ENCODE data around the gene NOC2L.

NOC2L gene

GRCh38 chr1:916173-917075, 42.6 kb downstream of the NOC2L start:
- Histone ChIP-seq H3K4me1 (ENCODE audit: control insufficient read depth, insufficient read depth, low read length) (peaks cover 41% of the 10 kb centered on the region), H3K9me3 (ENCODE audit: control insufficient read depth, low read length) (no peaks in the 10 kb centered on the region), H3K36me3 (ENCODE audit: control insufficient read depth, insufficient read depth, low read length) (no peaks in the 10 kb centered on the region), H3K27me3 (ENCODE audit: control insufficient read depth, insufficient read depth, low read length) (peaks cover 93% of the 10 kb centered on the region), H3K4me3 (ENCODE audit: low read length) (no peak overlapping the region), H3K9ac (ENCODE audit: low read length) (peak overlapping the region; percentile 17)

GRCh38 chr1:915295-916172, 43.5 kb downstream of the NOC2L start:
- Histone ChIP-seq H3K4me1 (ENCODE audit: control insufficient read depth, insufficient read depth, low read length) (peaks cover 41% of the 10 kb centered on the region), H3K27me3 (ENCODE audit: control insufficient read depth, insufficient read depth, low read length) (peaks cover 93% of the 10 kb centered on the region), H3K9ac (ENCODE audit: low read length) (peak overlapping the region; percentile 17), H3K4me3 (ENCODE audit: low read length) (no peak overlapping the region), H3K9me3 (ENCODE audit: control insufficient read depth, low read length) (no peaks in the 10 kb centered on the region), H3K36me3 (ENCODE audit: control insufficient read depth, insufficient read depth, low read length) (no peaks in the 10 kb centered on the region)

GRCh38 chr1:914891-915280, 44.2 kb downstream of the NOC2L start:
- peaks cover 92% of the 10 kb centered on the region for H3K27me3 ChIP-seq (ENCODE audit: control insufficient read depth, insufficient read depth, low read length)
- no peaks in the 10 kb centered on the region for H3K36me3 ChIP-seq (ENCODE audit: control insufficient read depth, insufficient read depth, low read length)
- no peak overlapping the region for H3K4me3 ChIP-seq (ENCODE audit: low read length)
- peaks cover 39% of the 10 kb centered on the region for H3K4me1 ChIP-seq (ENCODE audit: control insufficient read depth, insufficient read depth, low read length)
- H3K9ac ChIP-seq (ENCODE audit: low read length): no peak overlapping the region
- H3K9me3 ChIP-seq (ENCODE audit: control insufficient read depth, low read length): no peaks in the 10 kb centered on the region

- peaks cover 38% of the 10 kb centered on the region for H3K4me1 ChIP-seq (ENCODE audit: control insufficient read depth, insufficient read depth, low read length)
- no peaks in the 10 kb centered on the region for H3K36me3 ChIP-seq (ENCODE audit: control insufficient read depth, insufficient read depth, low read length)
- no peaks in the 10 kb centered on the region for H3K9me3 ChIP-seq (ENCODE audit: control insufficient read depth, low read length)
- peaks cover 86% of the 10 kb centered on the region for H3K27me3 ChIP-seq (ENCODE audit: control insufficient read depth, insufficient read depth, low read length)
- H3K9ac ChIP-seq (ENCODE audit: low read length): no peak overlapping the region
- no peak overlapping the region for H3K4me3 ChIP-seq (ENCODE audit: low read length)
Observed at GRCh38 chr1:914131-914890, 44.7 kb downstream of the NOC2L start.

- H3K9me3 ChIP-seq (ENCODE audit: control insufficient read depth, low read length): no peaks in the 10 kb centered on the region
- H3K4me1 ChIP-seq (ENCODE audit: control insufficient read depth, insufficient read depth, low read length): peaks cover 38% of the 10 kb centered on the region
- no peaks in the 10 kb centered on the region for H3K36me3 ChIP-seq (ENCODE audit: control insufficient read depth, insufficient read depth, low read length)
- H3K27me3 ChIP-seq (ENCODE audit: control insufficient read depth, insufficient read depth, low read length): peaks cover 79% of the 10 kb centered on the region
- no peak overlapping the region for H3K9ac ChIP-seq (ENCODE audit: low read length)
- H3K4me3 ChIP-seq (ENCODE audit: low read length): no peak overlapping the region
Observed at GRCh38 chr1:913491-914130, 45.4 kb downstream of the NOC2L start.

- H3K27me3 ChIP-seq (ENCODE audit: control insufficient read depth, insufficient read depth, low read length): peaks cover 74% of the 10 kb centered on the region
Observed at GRCh38 chr1:912740-913301, 46.2 kb downstream of the NOC2L start.

GRCh38 chr1:911875-912739, 46.9 kb downstream of the NOC2L start:
- no peak overlapping the region for H3K4me3 ChIP-seq (ENCODE audit: low read length)
- peaks cover 34% of the 10 kb centered on the region for H3K4me1 ChIP-seq (ENCODE audit: control insufficient read depth, insufficient read depth, low read length)
- H3K36me3 ChIP-seq (ENCODE audit: control insufficient read depth, insufficient read depth, low read length): no peaks in the 10 kb centered on the region
- peaks cover 71% of the 10 kb centered on the region for H3K27me3 ChIP-seq (ENCODE audit: control insufficient read depth, insufficient read depth, low read length)
- H3K9me3 ChIP-seq (ENCODE audit: control insufficient read depth, low read length): no peaks in the 10 kb centered on the region
- no peak overlapping the region for H3K9ac ChIP-seq (ENCODE audit: low read length)

More at GRCh38 chr1:912740-913301, 46.2 kb downstream of the NOC2L start:
- no peak overlapping the region for H3K4me3 ChIP-seq (ENCODE audit: low read length)
- H3K9ac ChIP-seq (ENCODE audit: low read length): no peak overlapping the region
- no peaks in the 10 kb centered on the region for H3K36me3 ChIP-seq (ENCODE audit: control insufficient read depth, insufficient read depth, low read length)
- peaks cover 38% of the 10 kb centered on the region for H3K4me1 ChIP-seq (ENCODE audit: control insufficient read depth, insufficient read depth, low read length)
- no peaks in the 10 kb centered on the region for H3K9me3 ChIP-seq (ENCODE audit: control insufficient read depth, low read length)

- Histone ChIP-seq H3K27me3 (ENCODE audit: control insufficient read depth, insufficient read depth, low read length) (peaks cover 70% of the 10 kb centered on the region), H3K9ac (ENCODE audit: low read length) (no peak overlapping the region), H3K9me3 (ENCODE audit: control insufficient read depth, low read length) (no peaks in the 10 kb centered on the region), H3K36me3 (ENCODE audit: control insufficient read depth, insufficient read depth, low read length) (no peaks in the 10 kb centered on the region), H3K4me1 (ENCODE audit: control insufficient read depth, insufficient read depth, low read length) (peaks cover 34% of the 10 kb centered on the region), H3K4me3 (ENCODE audit: low read length) (no peak overlapping the region)
Observed at GRCh38 chr1:910881-911721, 48.0 kb downstream of the NOC2L start.

GRCh38 chr1:910311-910880, 48.7 kb downstream of the NOC2L start:
- H3K4me3 ChIP-seq (ENCODE audit: low read length): no peak overlapping the region
- peaks cover 33% of the 10 kb centered on the region for H3K4me1 ChIP-seq (ENCODE audit: control insufficient read depth, insufficient read depth, low read length)
- H3K9ac ChIP-seq (ENCODE audit: low read length): no peak overlapping the region
- no peaks in the 10 kb centered on the region for H3K9me3 ChIP-seq (ENCODE audit: control insufficient read depth, low read length)
- no peaks in the 10 kb centered on the region for H3K36me3 ChIP-seq (ENCODE audit: control insufficient read depth, insufficient read depth, low read length)
- H3K27me3 ChIP-seq (ENCODE audit: control insufficient read depth, insufficient read depth, low read length): peaks cover 70% of the 10 kb centered on the region

GRCh38 chr1:909861-910310, 49.2 kb downstream of the NOC2L start:
- no peaks in the 10 kb centered on the region for H3K36me3 ChIP-seq (ENCODE audit: control insufficient read depth, insufficient read depth, low read length)
- H3K9me3 ChIP-seq (ENCODE audit: control insufficient read depth, low read length): no peaks in the 10 kb centered on the region
- peaks cover 38% of the 10 kb centered on the region for H3K4me1 ChIP-seq (ENCODE audit: control insufficient read depth, insufficient read depth, low read length)
- H3K27me3 ChIP-seq (ENCODE audit: control insufficient read depth, insufficient read depth, low read length): peaks cover 73% of the 10 kb centered on the region
- H3K4me3 ChIP-seq (ENCODE audit: low read length): no peak overlapping the region
- no peak overlapping the region for H3K9ac ChIP-seq (ENCODE audit: low read length)

Data from mucosa of stomach (tissue), 1 donor.